Measurements from ENCODE around the gene TMEM168. TPM values are rescaled to one million over a fixed set of nuclear protein-coding genes. Genes with fewer than 3 reads are reported as not detected.

TMEM168 gene
- total RNA-seq, 1 experiment from 2014 or later, result 35.2 TPM

GRCh38 chr7:112726076-112726475 is 64.1 kb downstream of the TMEM168 start:
- no peak for DNase-seq (ENCODE audit: extremely low read depth, low read depth)

- no peak for DNase-seq (ENCODE audit: extremely low read depth, low read depth)
Observed at GRCh38 chr7:112723416-112723815, 66.8 kb downstream of the TMEM168 start.

GRCh38 chr7:112721366-112721765 is 68.8 kb downstream of the TMEM168 start:
- no peak for DNase-seq (ENCODE audit: extremely low read depth, low read depth)

GRCh38 chr7:112715525-112715924 is 74.7 kb downstream of the TMEM168 start:
- DNase-seq (ENCODE audit: extremely low read depth, low read depth), result no peak

- DNase-seq (ENCODE audit: extremely low read depth, low read depth), result no peak
Observed at GRCh38 chr7:112714917-112715316, 75.3 kb downstream of the TMEM168 start.
